Measurements from ENCODE around the gene HS3ST6. TPM values are rescaled to one million over a fixed set of nuclear protein-coding genes. Genes with fewer than 3 reads are reported as not detected.
"Not testable (repeated sequence)": the region's sequence is repeated elsewhere in the genome, so short reads cannot be mapped to it uniquely, and the experiment has no call there.

The HS3ST6 gene
- total RNA-seq, 1 donor from 2014 or later, result not detected

GRCh38 chr16:1877089-1877488, 41.1 kb downstream of the HS3ST6 start:
- intact Hi-C loops (cut with micrococcal nuclease), result no loop called here
- H3K9me3 Mint-ChIP-seq, result no peaks in the 10 kb centered on the region
- H3K36me3 Mint-ChIP-seq (ENCODE audit: low read depth), result no peaks in the 10 kb centered on the region
- H3K27me3 Mint-ChIP-seq, result peaks cover 29% of the 10 kb centered on the region
- no peak overlapping the region for H3K4me3 Mint-ChIP-seq
- H3K4me1 Mint-ChIP-seq, result peaks cover 3% of the 10 kb centered on the region
- no peak overlapping the region for H3K27ac Mint-ChIP-seq
- DNase-seq, result no peak

DNA sequence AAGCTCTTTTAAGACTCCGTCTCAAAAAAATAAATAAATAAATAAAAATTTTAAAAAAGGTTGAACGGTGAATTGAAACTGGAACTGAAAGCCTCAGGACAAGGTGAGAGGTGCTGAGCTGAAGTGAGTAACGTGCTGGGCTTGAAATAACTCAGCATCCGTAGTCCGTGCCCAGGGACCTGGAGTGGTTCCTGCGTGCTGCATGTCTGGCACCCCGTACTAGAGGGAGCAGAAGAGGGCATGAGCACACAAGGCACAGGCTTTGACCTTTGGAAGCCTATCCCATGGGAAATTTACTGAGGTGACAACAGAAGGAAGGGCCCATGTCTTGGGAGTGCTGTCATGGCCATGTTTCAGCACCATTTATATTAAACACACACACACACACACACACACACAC, 41.7 kb downstream of the HS3ST6 start:
- peaks cover 29% of the 10 kb centered on the region for H3K27me3 Mint-ChIP-seq
- intact Hi-C loops (cut with micrococcal nuclease), result no loop called here
- no peaks in the 10 kb centered on the region for H3K9me3 Mint-ChIP-seq
- no peak overlapping the region for H3K27ac Mint-ChIP-seq
- H3K36me3 Mint-ChIP-seq (ENCODE audit: low read depth), result no peaks in the 10 kb centered on the region
- H3K4me1 Mint-ChIP-seq, result peaks cover 3% of the 10 kb centered on the region
- no peak for DNase-seq
- H3K4me3 Mint-ChIP-seq, result no peak overlapping the region

DNA sequence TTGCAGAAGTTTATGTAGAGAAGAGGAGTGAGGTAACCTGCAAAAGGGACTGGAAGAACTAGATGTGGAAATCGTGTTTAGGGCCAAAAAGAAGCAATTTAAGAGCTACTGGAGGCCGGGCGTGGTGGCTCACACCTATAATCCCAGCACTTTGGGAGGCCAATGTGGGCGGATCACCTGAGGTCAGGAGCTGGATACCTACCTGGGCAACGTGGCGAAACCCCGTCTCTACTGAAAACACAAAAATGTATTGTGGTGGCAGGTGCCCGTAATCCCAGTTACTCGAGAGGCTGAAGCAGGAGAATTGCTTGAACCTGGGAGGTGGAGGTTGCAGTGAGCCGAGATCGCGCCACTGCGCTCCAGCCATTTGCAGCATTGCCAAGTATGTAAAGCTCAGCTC, 42.1 kb downstream of the HS3ST6 start:
- H3K9me3 Mint-ChIP-seq; H3K27ac Mint-ChIP-seq; H3K4me1 Mint-ChIP-seq; H3K4me3 Mint-ChIP-seq; intact Hi-C loops (cut with micrococcal nuclease); H3K36me3 Mint-ChIP-seq (ENCODE audit: low read depth); DNase-seq: not testable (repeated sequence)
- peaks cover 29% of the 10 kb centered on the region for H3K27me3 Mint-ChIP-seq

DNA sequence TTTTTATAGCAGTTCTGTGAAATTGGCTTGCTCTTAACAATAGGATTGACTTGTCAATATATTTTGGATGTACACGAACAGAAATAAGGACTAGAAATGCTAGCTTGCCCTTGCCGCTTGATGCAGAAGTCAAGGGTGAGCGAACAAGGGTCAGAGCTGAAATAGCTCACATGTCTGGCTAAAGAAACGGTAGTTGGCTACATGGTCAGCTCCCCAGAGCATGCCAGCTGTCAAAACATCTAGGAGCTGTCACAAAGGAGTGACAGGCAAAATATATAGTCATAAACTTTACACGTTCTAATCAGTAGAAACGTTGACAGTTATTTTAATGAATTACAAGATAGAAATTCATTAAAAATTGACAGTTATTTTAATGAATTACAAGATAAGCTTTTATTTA, 43.4 kb downstream of the HS3ST6 start:
- no peak overlapping the region for H3K4me3 Mint-ChIP-seq
- no peaks in the 10 kb centered on the region for H3K9me3 Mint-ChIP-seq
- peaks cover 3% of the 10 kb centered on the region for H3K4me1 Mint-ChIP-seq
- DNase-seq, result no peak
- H3K27ac Mint-ChIP-seq, result no peak overlapping the region
- intact Hi-C loops (cut with micrococcal nuclease), result no loop called here
- H3K27me3 Mint-ChIP-seq, result peaks cover 31% of the 10 kb centered on the region
- H3K36me3 Mint-ChIP-seq (ENCODE audit: low read depth), result no peaks in the 10 kb centered on the region

DNA sequence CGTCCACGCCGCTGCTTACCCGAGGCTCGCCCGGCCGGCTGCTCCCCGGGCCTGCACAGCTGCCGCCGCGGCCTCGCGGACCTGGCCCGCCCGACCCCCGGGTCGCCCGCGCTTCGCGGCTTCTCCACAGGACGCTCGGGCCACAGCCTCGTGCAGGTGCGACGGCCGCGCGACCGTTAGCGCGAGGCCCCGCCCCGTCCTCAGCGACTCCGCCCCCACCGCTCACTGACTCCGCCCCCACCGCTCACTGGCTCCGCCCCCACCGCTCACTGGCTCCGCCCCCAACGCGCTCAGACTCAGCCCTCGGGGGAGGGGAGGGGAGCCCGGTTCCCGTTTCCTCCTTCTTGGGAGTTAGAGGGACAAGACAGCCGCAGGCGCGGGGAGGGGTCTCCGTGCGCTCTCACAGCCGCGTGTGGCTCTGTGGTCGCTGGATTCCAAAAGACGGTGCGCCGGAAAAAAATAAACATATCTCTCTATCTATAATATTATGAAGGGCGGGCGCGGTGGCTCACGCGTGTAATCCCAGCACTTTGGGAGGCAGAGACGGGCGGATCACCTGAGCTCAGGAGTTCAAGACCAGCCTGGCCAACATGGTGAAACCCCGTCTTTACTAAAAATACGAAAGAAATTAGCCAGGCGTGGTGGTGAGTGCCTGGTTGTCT, 46.1 kb downstream of the HS3ST6 start, which contains the start of gene MEIOB:
TSS of gene MEIOB (minus strand) at position 191 of the 662 bp plus-strand sequence. CDS start 3,989 bp downstream, outside the sequence.
- peaks cover 19% of the 10 kb centered on the region for H3K27me3 Mint-ChIP-seq
- H3K27ac Mint-ChIP-seq, result no peak within 1 kb of the TSS
- DNase-seq, result peak; percentile 82
- H3K4me3 Mint-ChIP-seq, result peak within 1 kb of the TSS; percentile 66
- H3K36me3 Mint-ChIP-seq (ENCODE audit: low read depth), result no peaks in the 10 kb centered on the region
- no peaks in the 10 kb centered on the region for H3K9me3 Mint-ChIP-seq
- intact Hi-C loops (cut with micrococcal nuclease), result no loop called here
- peaks cover 3% of the 10 kb centered on the region for H3K4me1 Mint-ChIP-seq

GRCh38 chr16:1870365-1871082, 47.7 kb downstream of the HS3ST6 start:
- DNase-seq, result no peak
- peaks cover 21% of the 10 kb centered on the region for H3K27me3 Mint-ChIP-seq
- H3K27ac Mint-ChIP-seq, result no peak overlapping the region
- no peaks in the 10 kb centered on the region for H3K9me3 Mint-ChIP-seq
- H3K4me3 Mint-ChIP-seq, result no peak overlapping the region
- peaks cover 3% of the 10 kb centered on the region for H3K4me1 Mint-ChIP-seq
- no peaks in the 10 kb centered on the region for H3K36me3 Mint-ChIP-seq (ENCODE audit: low read depth)
- intact Hi-C loops (cut with micrococcal nuclease), result no loop called here

GRCh38 chr16:1865902-1866690, 52.1 kb downstream of the HS3ST6 start:
- peaks cover 19% of the 10 kb centered on the region for H3K27me3 Mint-ChIP-seq
- DNase-seq, result no peak
- no peaks in the 10 kb centered on the region for H3K36me3 Mint-ChIP-seq (ENCODE audit: low read depth)
- H3K4me1 Mint-ChIP-seq, result no peaks in the 10 kb centered on the region
- H3K9me3 Mint-ChIP-seq, result no peaks in the 10 kb centered on the region
- no peak overlapping the region for H3K27ac Mint-ChIP-seq
- intact Hi-C loops (cut with micrococcal nuclease), result loop anchor here (2.0 kb wide), 1 partner anchor 65 kb away; no protein-coding TSS in a partner anchor
- no peak overlapping the region for H3K4me3 Mint-ChIP-seq

- Mint-ChIP-seq H3K36me3 (ENCODE audit: low read depth) (no peaks in the 10 kb centered on the region), H3K4me1 (no peaks in the 10 kb centered on the region), H3K27ac (no peak overlapping the region), H3K27me3 (peaks cover 28% of the 10 kb centered on the region), H3K9me3 (no peaks in the 10 kb centered on the region), H3K4me3 (no peak overlapping the region)
- DNase-seq, result no peak
- intact Hi-C loops (cut with micrococcal nuclease), result loop anchor here (2.0 kb wide), 1 partner anchor 67 kb away; no protein-coding TSS in a partner anchor
Observed at GRCh38 chr16:1863681-1864460, 54.3 kb downstream of the HS3ST6 start.

GRCh38 chr16:1862394-1862793, 55.8 kb downstream of the HS3ST6 start:
- H3K36me3 Mint-ChIP-seq (ENCODE audit: low read depth), result no peaks in the 10 kb centered on the region

GRCh38 chr16:1861730-1862129, 56.5 kb downstream of the HS3ST6 start:
- Mint-ChIP-seq H3K27ac (no peak overlapping the region), H3K9me3 (no peaks in the 10 kb centered on the region), H3K36me3 (ENCODE audit: low read depth) (no peaks in the 10 kb centered on the region), H3K4me3 (no peak overlapping the region), H3K27me3 (peaks cover 40% of the 10 kb centered on the region), H3K4me1 (no peaks in the 10 kb centered on the region)
- no peak for DNase-seq
- intact Hi-C loops (cut with micrococcal nuclease), result no loop called here

More at GRCh38 chr16:1862394-1862793, 55.8 kb downstream of the HS3ST6 start:
- H3K9me3 Mint-ChIP-seq, result no peaks in the 10 kb centered on the region
- no peak overlapping the region for H3K4me3 Mint-ChIP-seq
- H3K27me3 Mint-ChIP-seq, result peaks cover 37% of the 10 kb centered on the region
- H3K4me1 Mint-ChIP-seq, result no peaks in the 10 kb centered on the region
- intact Hi-C loops (cut with micrococcal nuclease), result no loop called here
- no peak overlapping the region for H3K27ac Mint-ChIP-seq
- no peak for DNase-seq

Other genes with a start within 250 kb of the HS3ST6 start
- 119 and 120 TPM in 2 replicates for gene JPT2, start 240.1 kb downstream of the HS3ST6 start, total RNA-seq
- 78.2 and 80.2 TPM in 2 replicates for gene MAPK8IP3, start 212.2 kb downstream of the HS3ST6 start, total RNA-seq
- 46.3 and 50.0 TPM in 2 replicates for gene NME3, start 146.9 kb downstream of the HS3ST6 start, total RNA-seq
- gene EME2, start 145.6 kb downstream of the HS3ST6 start, total RNA-seq, result 28.2 and 30.0 TPM in 2 replicates
- gene MRPS34, start 145.3 kb downstream of the HS3ST6 start, total RNA-seq, result 201 and 207 TPM in 2 replicates
- gene SPSB3, start 135.8 kb downstream of the HS3ST6 start, total RNA-seq, result 24.6 and 24.9 TPM in 2 replicates
- 77.4 and 81.1 TPM in 2 replicates for gene NUBP2, start 135.5 kb downstream of the HS3ST6 start, total RNA-seq
- gene IGFALS, start 124.7 kb downstream of the HS3ST6 start, total RNA-seq, result 0.12 TPM in 1 of 2 replicates, not detected in the other
- 50.3 and 57.7 TPM in 2 replicates for gene HAGH, start 91.6 kb downstream of the HS3ST6 start, total RNA-seq
- 20.2 and 21.7 TPM in 2 replicates for gene FAHD1, start 91.2 kb downstream of the HS3ST6 start, total RNA-seq
- not detected in 2 replicates for gene MEIOB, start 46.3 kb downstream of the HS3ST6 start, total RNA-seq
- 22.8 and 23.0 TPM in 2 replicates for gene MSRB1, start 24.8 kb upstream of the HS3ST6 start, total RNA-seq
- gene RPL3L, start 36.3 kb upstream of the HS3ST6 start, total RNA-seq, result 1.0 TPM in 1 of 2 replicates, not detected in the other
- 136 and 141 TPM in 2 replicates for gene NDUFB10, start 41.1 kb upstream of the HS3ST6 start, total RNA-seq
- 3,359 and 3,401 TPM in 2 replicates for gene RPS2, start 46.4 kb upstream of the HS3ST6 start, total RNA-seq
- 0.57 TPM in 1 of 2 replicates, not detected in the other for gene RNF151, start 48.4 kb upstream of the HS3ST6 start, total RNA-seq
- gene TBL3, start 53.6 kb upstream of the HS3ST6 start, total RNA-seq, result 81.4 and 87.5 TPM in 2 replicates
- gene NOXO1, start 63.1 kb upstream of the HS3ST6 start, total RNA-seq, result 0.56 TPM in 1 of 2 replicates, not detected in the other
- gene GFER, start 65.8 kb upstream of the HS3ST6 start, total RNA-seq, result 41.6 and 42.8 TPM in 2 replicates
- gene SYNGR3, start 71.6 kb upstream of the HS3ST6 start, total RNA-seq, result 18.1 and 20.2 TPM in 2 replicates
- gene ZNF598, start 91.4 kb upstream of the HS3ST6 start, total RNA-seq, result 93.9 and 99.0 TPM in 2 replicates
- gene NPW, start 101.4 kb upstream of the HS3ST6 start, total RNA-seq, result 6.9 and 7.0 TPM in 2 replicates
- gene NHERF2, start 108.5 kb upstream of the HS3ST6 start, total RNA-seq, result 1.3 and 1.8 TPM in 2 replicates
- 50.3 and 57.7 TPM in 2 replicates for gene NTHL1, start 129.4 kb upstream of the HS3ST6 start, total RNA-seq
- 98.8 and 99.8 TPM in 2 replicates for gene TSC2, start 129.6 kb upstream of the HS3ST6 start, total RNA-seq
- 91.4 and 93.3 TPM in 2 replicates for gene PKD1, start 217.5 kb upstream of the HS3ST6 start, total RNA-seq
- 0.83 and 1.0 TPM in 2 replicates for gene RAB26, start 230.2 kb upstream of the HS3ST6 start, total RNA-seq
- gene TRAF7, start 237.4 kb upstream of the HS3ST6 start, total RNA-seq, result 68.7 and 80.3 TPM in 2 replicates

Measured in activated CD4-positive, alpha-beta T cell treated with anti-CD3 and anti-CD28 coated beads, Interleukin-2, amount 10 ng/mL, durations not matched to agents 24 days and 14 days (primary cell).